MCF 10A (cell line): Measurements from ENCODE around the gene OSBPL7. TPM values are rescaled to one million over a fixed set of nuclear protein-coding genes. Genes with fewer than 3 reads are reported as not detected.

Experiments used
- BruUV-seq: library from RNA; stranded (reverse); fragments of 400-500 nt; replicated peaks from 2 replicates; lab custom pipeline; 2021; lab: Mats Ljungman, UMichigan
- CTCF ChIA-PET: fragments of 300-600 bp; sonication (Branson Sonifier 250); formaldehyde crosslinking; extraction: SDS; loops from one replicate; lab custom pipeline; 2021; ENCODE audit warnings: antibody characterized with exemption, inconsistent platforms; lab: Yijun Ruan, JAX
- POLR2A ChIA-PET: fragments of 300-600, 350-650 bp; sonication (Branson Sonifier 250); formaldehyde crosslinking; extraction: SDS; loops from one replicate; lab custom pipeline; 2020; ENCODE audit warnings: antibody characterized with exemption, inconsistent platforms; lab: Yijun Ruan, JAX
- DNase-seq: peaks from one replicate; pipeline ENCODE4 v3.0.0-alpha.2; 2018; ENCODE audit not compliant: unreplicated experiment
- H3K27ac Mint-ChIP-seq: one replicate; pipeline ENCODE4 v1.8.0; 2022; ENCODE audit warnings: mild to moderate bottlenecking, low read depth, mixed read lengths; ENCODE audit not compliant: unreplicated experiment
- H3K27me3 Mint-ChIP-seq: one replicate; pipeline ENCODE4 v1.8.0; 2022; ENCODE audit warnings: mixed read lengths; ENCODE audit not compliant: insufficient read depth, unreplicated experiment
- H3K36me3 Mint-ChIP-seq: one replicate; pipeline ENCODE4 v1.8.0; 2022; ENCODE audit warnings: mild to moderate bottlenecking, moderate library complexity, mixed read lengths; ENCODE audit not compliant: insufficient read depth, unreplicated experiment
- H3K4me1 Mint-ChIP-seq: one replicate; pipeline ENCODE4 v1.8.0; 2022; ENCODE audit warnings: mixed read lengths; ENCODE audit not compliant: insufficient read depth, unreplicated experiment
- H3K4me3 Mint-ChIP-seq: one replicate; pipeline ENCODE4 v1.8.0; 2022; ENCODE audit warnings: mild to moderate bottlenecking, moderate library complexity, mixed read lengths; ENCODE audit not compliant: unreplicated experiment
- H3K9me3 Mint-ChIP-seq: one replicate; pipeline ENCODE4 v1.8.0; 2022; ENCODE audit warnings: mixed read lengths; ENCODE audit not compliant: unreplicated experiment
- intact Hi-C: fragments of 100-400 bp; cut with micrococcal nuclease; formaldehyde crosslinking; loops from 2 replicates; pipeline ENCODE4 v1.14.1; 2022
- total RNA-seq: library from RNA; stranded (reverse); gene quantifications from 2 replicates; pipeline ENCODE4 v1.2.3, GENCODE V29; 2022
- TF ChIP-seq, protein P1 (sequence below): fragments of 200-600 bp; IDR thresholded peaks from one replicate; pipeline ENCODE4 v1.8.0; 2022; ENCODE audit warnings: antibody characterized with exemption, mild to moderate bottlenecking; ENCODE audit not compliant: unreplicated experiment

The OSBPL7 gene
- total RNA-seq, 1 experiment from 2014 or later: 4.7 TPM

DNA sequence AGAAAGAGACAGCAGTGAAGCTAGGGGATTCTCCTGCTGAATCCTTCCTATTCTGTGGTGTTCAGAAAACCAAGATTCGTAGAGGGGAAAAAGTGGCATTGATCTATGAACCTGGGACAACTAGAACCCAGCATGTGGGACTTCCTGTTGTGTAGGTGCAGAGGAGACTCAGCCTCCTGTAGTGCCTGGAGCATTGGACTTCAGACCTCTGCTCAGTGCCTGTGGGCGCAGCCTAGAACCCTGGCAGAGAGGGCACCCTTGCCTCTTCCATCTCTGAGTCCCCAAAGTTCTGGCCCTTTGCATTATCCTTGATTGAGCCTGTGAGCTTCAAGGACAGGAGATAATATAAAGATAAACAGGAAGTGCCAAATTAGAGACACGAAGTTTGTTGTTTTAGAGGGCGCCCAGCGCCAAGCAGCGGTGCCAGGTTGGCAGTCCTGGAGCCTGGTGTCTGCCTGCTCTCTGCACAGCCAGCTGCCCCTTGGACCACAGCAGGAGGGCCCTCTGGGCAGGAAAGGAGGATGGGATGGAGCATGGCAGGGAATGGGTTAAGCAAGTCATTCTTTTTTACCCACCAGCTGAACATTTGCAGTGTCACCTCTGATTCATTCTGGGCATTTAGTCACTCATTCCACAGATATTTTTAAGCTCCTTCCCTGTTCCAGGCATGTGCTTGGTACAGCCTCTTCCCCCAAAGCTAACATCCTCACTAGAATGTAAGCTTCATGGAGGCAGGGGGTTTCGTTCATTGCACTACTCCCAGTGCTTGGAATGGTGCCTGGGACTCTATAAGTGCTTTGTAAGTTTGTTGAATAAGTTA is 41.2 kb upstream of the OSBPL7 start:
- ChIA-PET POLR2A (interaction anchor here (0.6 to 2.8 kb wide), 9 partner anchors 9 to 244 kb away, joined by 3 to 19 read pairs (median 3); partner anchors contain the start of genes LRRC46, MRPL10, SNX11 and SP2), CTCF (interaction anchor here (0.5 to 1.7 kb wide), 6 partner anchors 12 to 26 kb away, joined by 3 to 8 read pairs (median 4); partner anchors contain the start of gene SP6)
- peak overlapping the region; percentile 4 for H3K27ac Mint-ChIP-seq
- H3K36me3 Mint-ChIP-seq: peaks cover 7% of the 10 kb centered on the region
- peaks cover 21% of the 10 kb centered on the region for H3K4me1 Mint-ChIP-seq
- no peaks in the 10 kb centered on the region for H3K9me3 Mint-ChIP-seq
- no peaks in the 10 kb centered on the region for H3K27me3 Mint-ChIP-seq
- DNase-seq: peak; percentile 53
- TF ChIP-seq, protein P1, sequence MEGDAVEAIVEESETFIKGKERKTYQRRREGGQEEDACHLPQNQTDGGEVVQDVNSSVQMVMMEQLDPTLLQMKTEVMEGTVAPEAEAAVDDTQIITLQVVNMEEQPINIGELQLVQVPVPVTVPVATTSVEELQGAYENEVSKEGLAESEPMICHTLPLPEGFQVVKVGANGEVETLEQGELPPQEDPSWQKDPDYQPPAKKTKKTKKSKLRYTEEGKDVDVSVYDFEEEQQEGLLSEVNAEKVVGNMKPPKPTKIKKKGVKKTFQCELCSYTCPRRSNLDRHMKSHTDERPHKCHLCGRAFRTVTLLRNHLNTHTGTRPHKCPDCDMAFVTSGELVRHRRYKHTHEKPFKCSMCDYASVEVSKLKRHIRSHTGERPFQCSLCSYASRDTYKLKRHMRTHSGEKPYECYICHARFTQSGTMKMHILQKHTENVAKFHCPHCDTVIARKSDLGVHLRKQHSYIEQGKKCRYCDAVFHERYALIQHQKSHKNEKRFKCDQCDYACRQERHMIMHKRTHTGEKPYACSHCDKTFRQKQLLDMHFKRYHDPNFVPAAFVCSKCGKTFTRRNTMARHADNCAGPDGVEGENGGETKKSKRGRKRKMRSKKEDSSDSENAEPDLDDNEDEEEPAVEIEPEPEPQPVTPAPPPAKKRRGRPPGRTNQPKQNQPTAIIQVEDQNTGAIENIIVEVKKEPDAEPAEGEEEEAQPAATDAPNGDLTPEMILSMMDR: no peak
- no TSS peak for BruUV-seq
- H3K4me3 Mint-ChIP-seq: no peak overlapping the region
- intact Hi-C loops: no loop called here

DNA sequence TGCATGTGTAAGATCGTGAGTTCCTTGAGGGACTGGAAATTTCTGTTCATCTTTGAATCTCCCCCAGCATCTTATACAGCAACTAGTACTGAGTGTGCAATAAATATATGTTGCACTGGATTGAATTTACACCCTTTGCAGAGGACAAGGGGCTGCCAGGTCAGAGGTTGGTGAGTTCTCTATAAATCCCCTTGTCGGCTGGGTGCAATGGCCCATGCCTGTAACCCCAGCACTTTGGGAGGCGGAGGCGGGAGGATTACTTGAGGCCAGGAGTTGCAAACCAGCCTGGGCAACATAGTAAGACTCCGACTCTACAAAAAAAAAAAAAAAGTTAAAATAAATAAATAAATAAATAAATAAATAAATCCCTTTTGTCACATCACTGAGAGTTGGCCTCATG is 38.8 kb upstream of the OSBPL7 start:
- no TSS peak for BruUV-seq
- ChIA-PET POLR2A (interaction anchor here (0.9 kb wide), 1 partner anchor 25 kb away, joined by 4 read pairs; no protein-coding TSS in a partner anchor), CTCF (interaction anchor here (0.7 to 1.6 kb wide), 4 partner anchors 13 to 141 kb away, joined by 4 to 7 read pairs (median 4); no protein-coding TSS in a partner anchor)
- peaks cover 14% of the 10 kb centered on the region for H3K27me3 Mint-ChIP-seq
- intact Hi-C loops: no loop called here
- H3K4me1 Mint-ChIP-seq: peaks cover 21% of the 10 kb centered on the region
- DNase-seq: no peak
- TF ChIP-seq, protein P1: no peak
- no peak overlapping the region for H3K27ac Mint-ChIP-seq
- H3K9me3 Mint-ChIP-seq: no peaks in the 10 kb centered on the region
- peaks cover 7% of the 10 kb centered on the region for H3K36me3 Mint-ChIP-seq
- H3K4me3 Mint-ChIP-seq: no peak overlapping the region

DNA sequence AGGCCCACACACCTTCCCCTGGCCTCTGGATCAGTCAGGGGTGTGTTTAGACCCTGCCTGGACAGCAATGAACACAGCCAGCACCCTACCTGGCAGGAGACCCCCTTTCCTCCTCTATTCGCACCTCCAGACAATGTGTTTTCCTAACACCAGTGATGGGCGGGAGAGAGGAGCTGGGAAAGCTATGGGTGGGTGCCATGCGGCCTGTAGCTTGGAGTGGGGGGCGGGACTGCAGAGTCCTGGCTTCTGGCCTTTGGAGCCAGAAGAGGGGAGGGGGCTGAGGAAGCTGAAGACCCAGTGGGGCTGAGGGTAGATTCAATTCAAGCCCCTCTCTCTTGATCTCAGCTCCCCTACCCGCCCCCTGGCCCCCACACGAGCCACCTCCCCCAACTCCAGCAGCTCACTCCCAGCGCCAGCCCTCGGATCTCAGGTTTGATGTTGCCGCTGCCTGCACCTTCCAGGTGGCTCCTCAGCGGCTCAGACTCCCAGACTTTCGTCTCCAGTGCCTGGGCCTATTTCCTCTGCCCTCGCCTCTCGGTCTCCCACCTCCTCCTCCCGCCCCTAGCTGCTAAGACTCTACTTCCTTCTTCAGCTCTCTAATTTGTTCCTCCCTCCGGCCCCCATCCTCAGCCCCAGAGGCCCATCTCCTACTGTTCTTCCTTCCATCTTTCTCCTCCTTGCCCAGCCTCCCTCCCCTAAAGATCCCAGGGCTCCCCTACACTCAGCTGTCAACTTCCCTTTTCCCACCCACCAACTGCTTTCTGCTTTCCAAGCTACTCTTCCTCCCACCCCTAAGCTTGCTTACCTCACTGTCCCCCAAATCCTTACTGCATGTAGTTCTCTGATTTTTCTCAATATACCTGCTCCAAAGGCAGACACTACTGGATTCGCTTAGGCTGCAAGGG is 36.2 kb upstream of the OSBPL7 start:
- CTCF ChIA-PET: interaction anchor here (0.6 to 8.1 kb wide), 5 partner anchors 8 to 112 kb away, joined by 3 to 53 read pairs (median 6); partner anchors contain the start of gene SCRN2
- Mint-ChIP-seq H3K4me3 (no peak overlapping the region), H3K4me1 (peaks cover 6% of the 10 kb centered on the region), H3K36me3 (no peaks in the 10 kb centered on the region), H3K27me3 (peaks cover 40% of the 10 kb centered on the region), H3K27ac (no peak overlapping the region), H3K9me3 (no peaks in the 10 kb centered on the region)
- POLR2A ChIA-PET: interaction anchor here (0.6 kb wide), 1 partner anchor 115 kb away, joined by 3 read pairs; no protein-coding TSS in a partner anchor
- no peak for DNase-seq
- intact Hi-C loops: no loop called here
- TF ChIP-seq, protein P1: no peak
- no TSS peak for BruUV-seq
